Effector memory CD8-positive, alpha-beta T cell (primary cell): Measurements from ENCODE around the gene FDX1.

ENCODE experiments used
- ATAC-seq: fragments of 150-1000 bp; cut with Tn5 transposase; replicated peaks from 2 replicates; pipeline ENCODE4 v1.10.0; 2021; ENCODE audit warnings: mild to moderate bottlenecking, moderate library complexity
- DNase-seq, 3 experiments: peaks; one replicate each; pipeline ENCODE4 v3.0.0; 2021
- H3K27ac Mint-ChIP-seq, 2 donors: one replicate each; pipeline ENCODE4 v1.8.0; 2022; ENCODE audit warnings: mild to moderate bottlenecking in 2 of 2, mixed read lengths in 2 of 2, moderate library complexity in 2 of 2
- H3K27me3 Mint-ChIP-seq, 2 donors: one replicate each; pipeline ENCODE4 v1.8.0; 2022; ENCODE audit warnings: mixed read lengths in 2 of 2
- H3K36me3 Mint-ChIP-seq: one replicate; pipeline ENCODE4 v1.8.0; 2022; ENCODE audit warnings: mild to moderate bottlenecking, moderate library complexity, mixed read lengths; ENCODE audit not compliant: insufficient read depth
- H3K4me1 Mint-ChIP-seq, 2 donors: one replicate each; pipeline ENCODE4 v1.8.0; 2022; ENCODE audit warnings: low read depth in 2 of 2, mixed read lengths in 2 of 2
- H3K4me3 Mint-ChIP-seq, 2 donors: one replicate each; pipeline ENCODE4 v1.8.0; 2022; ENCODE audit warnings: mild to moderate bottlenecking in 2 of 2, mixed read lengths in 2 of 2, moderate library complexity in 2 of 2
- H3K9me3 Mint-ChIP-seq, 2 donors: one replicate each; pipeline ENCODE4 v1.8.0; 2022; ENCODE audit warnings: mixed read lengths in 2 of 2

Gene FDX1

DNA sequence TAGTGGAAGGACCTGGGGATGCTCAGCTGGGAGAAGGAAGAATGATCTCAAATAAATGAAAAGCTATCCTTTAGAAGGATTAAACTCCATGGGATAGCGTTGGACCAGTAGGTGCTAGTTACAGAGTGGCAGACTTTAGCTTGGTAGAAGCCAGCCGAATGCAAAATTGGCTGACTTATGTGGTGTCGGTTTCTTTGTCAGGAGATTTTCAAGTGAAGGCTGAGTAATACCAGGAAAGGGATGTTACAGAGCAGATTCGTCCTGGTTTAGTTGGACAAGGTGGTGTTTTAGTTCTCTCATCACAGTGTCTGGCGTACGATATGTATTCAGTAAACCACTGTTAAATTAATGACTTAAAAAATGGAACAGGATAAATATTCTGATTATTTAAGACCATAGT is 26.0 kb downstream of the FDX1 start:
- H3K4me1 Mint-ChIP-seq = peaks cover 31 to 57% of the 10 kb centered on the region in 2 donors
- peaks cover 22% of the 10 kb centered on the region for H3K36me3 Mint-ChIP-seq
- DNase-seq = no peak
- ATAC-seq = no peak
- H3K4me3 Mint-ChIP-seq = no peak overlapping the region
- H3K9me3 Mint-ChIP-seq = no peaks in the 10 kb centered on the region
- peak overlapping the region in 1 of 2 donors; percentile 5 for H3K27ac Mint-ChIP-seq
- H3K27me3 Mint-ChIP-seq = no peaks in the 10 kb centered on the region

DNA sequence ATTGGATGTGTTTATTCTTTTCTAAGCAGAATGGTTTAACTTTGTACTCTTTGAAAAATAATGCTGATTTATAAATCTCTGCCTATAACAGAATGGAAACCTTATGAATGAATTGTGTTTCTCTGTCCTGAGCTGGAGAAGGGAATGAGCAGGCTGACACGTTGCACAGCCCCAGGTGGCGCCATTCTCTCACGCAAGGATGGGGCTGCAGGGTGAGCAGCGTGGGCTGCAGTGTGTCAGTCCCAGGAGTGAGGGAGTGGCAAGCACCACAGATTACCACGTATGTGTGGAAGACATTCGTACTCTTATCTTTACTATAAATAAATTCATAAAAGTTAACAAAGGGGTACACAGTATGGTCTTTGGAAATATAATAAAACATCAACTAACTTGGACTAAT is 33.4 kb downstream of the FDX1 start:
- Mint-ChIP-seq H3K36me3 (peaks cover 30% of the 10 kb centered on the region), H3K27ac (peak overlapping the region in 1 of 2 donors; percentile 77), H3K27me3 (no peaks in the 10 kb centered on the region), H3K4me3 (no peak overlapping the region), H3K4me1 (peaks cover 2 to 8% of the 10 kb centered on the region in 2 donors), H3K9me3 (no peaks in the 10 kb centered on the region)
- ATAC-seq (peak; percentile 81), DNase-seq (peak; percentile 28 to 41 (median 32))

DNA sequence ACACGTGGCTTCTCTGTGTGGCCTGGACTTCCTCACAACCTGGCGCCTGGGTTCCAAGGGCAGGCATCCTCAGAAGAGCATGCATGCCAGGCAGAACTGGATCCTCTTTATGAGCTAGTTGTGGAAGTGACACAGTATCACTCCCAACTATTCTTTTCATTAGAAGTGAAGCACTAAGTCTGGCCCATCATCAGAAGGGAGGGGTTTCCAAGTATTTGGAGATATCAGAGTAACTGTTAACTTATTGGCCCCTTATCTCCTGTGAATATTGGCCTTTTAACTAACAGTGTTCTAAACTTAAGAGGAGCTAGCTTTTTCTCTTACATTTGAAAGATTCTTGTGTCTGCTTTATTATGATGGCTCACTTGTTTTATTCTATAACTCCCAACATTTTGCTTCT is 35.5 kb downstream of the FDX1 start:
- ATAC-seq = no peak
- no peak overlapping the region for H3K27ac Mint-ChIP-seq
- no peaks in the 10 kb centered on the region for H3K9me3 Mint-ChIP-seq
- no peaks in the 10 kb centered on the region for H3K27me3 Mint-ChIP-seq
- H3K4me1 Mint-ChIP-seq = peaks cover 2 to 6% of the 10 kb centered on the region in 2 donors
- peaks cover 29% of the 10 kb centered on the region for H3K36me3 Mint-ChIP-seq
- DNase-seq = no peak
- no peak overlapping the region for H3K4me3 Mint-ChIP-seq

DNA sequence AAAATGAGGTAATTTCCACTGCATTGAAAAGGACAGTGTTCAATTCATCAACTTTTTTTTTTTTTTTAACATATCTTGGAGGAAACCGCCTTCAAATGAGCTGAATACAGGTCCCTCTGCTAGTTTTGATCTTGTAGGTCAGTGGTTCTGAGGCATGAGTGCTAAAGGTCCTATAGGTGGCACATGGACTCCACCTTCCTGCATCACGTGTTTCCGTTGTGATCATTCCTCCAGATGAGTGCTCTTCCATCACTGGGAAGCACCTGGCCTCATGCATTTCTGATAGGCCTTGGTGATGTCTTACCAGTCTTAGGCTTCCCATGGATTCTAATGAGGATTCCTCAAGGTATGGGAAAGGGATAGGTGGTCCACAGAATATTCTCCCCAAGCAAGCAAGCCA is 37.8 kb downstream of the FDX1 start:
- DNase-seq = no peak
- ATAC-seq = no peak

DNA sequence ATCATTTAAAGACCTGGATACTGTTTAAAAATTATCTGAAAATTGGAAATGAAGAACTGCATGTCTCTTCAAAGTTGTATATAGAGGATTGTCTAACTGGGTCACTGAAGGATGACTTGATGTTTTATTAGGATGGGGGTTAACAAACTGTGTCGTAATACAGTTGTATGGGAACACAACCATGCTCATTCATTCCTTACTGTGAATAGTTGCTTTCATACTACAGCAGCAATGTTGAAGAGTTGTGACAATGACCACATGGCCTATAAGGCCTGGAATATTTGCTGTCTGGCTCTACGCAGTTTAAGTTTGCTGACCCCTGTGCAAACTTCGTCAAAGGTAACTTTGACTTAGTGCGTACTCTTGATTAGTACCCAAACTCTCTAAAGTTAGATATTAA is 38.4 kb downstream of the FDX1 start:
- no peak overlapping the region for H3K27ac Mint-ChIP-seq
- peaks cover 0 to 1% of the 10 kb centered on the region in 2 donors for H3K4me1 Mint-ChIP-seq
- no peak overlapping the region for H3K4me3 Mint-ChIP-seq
- H3K9me3 Mint-ChIP-seq = no peaks in the 10 kb centered on the region
- ATAC-seq (no peak), DNase-seq (no peak)
- no peaks in the 10 kb centered on the region for H3K27me3 Mint-ChIP-seq
- peaks cover 18% of the 10 kb centered on the region for H3K36me3 Mint-ChIP-seq

More for the DNA sequence above, 37.8 kb downstream of the FDX1 start:
- peaks cover 24% of the 10 kb centered on the region for H3K36me3 Mint-ChIP-seq
- no peak overlapping the region for H3K27ac Mint-ChIP-seq
- no peaks in the 10 kb centered on the region for H3K9me3 Mint-ChIP-seq
- peaks cover 0 to 2% of the 10 kb centered on the region in 2 donors for H3K4me1 Mint-ChIP-seq
- no peaks in the 10 kb centered on the region for H3K27me3 Mint-ChIP-seq
- H3K4me3 Mint-ChIP-seq = no peak overlapping the region

DNA sequence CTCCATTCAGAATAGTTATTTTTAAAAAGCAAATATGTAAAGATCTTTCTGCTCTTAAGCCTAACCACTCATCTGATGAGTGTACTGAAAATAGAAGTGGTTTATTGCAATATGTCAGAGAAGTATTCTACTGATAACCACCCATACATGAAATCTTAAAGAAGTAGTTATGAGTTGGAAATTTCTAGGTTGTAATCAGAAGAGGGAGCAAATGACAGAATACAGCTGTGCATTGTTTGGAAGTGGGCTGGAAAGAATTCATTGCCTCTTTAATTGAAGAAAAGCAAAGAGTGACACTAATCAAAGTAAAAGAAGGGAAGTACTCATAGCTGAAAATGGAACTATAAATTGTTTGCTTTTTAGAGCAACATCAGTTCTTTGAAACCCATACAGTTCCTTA is 39.4 kb downstream of the FDX1 start:
- Mint-ChIP-seq H3K4me3 (no peak overlapping the region), H3K27me3 (no peaks in the 10 kb centered on the region), H3K4me1 (no peaks in the 10 kb centered on the region), H3K27ac (no peak overlapping the region), H3K9me3 (no peaks in the 10 kb centered on the region), H3K36me3 (peaks cover 9% of the 10 kb centered on the region)
- ATAC-seq = no peak
- no peak for DNase-seq

DNA sequence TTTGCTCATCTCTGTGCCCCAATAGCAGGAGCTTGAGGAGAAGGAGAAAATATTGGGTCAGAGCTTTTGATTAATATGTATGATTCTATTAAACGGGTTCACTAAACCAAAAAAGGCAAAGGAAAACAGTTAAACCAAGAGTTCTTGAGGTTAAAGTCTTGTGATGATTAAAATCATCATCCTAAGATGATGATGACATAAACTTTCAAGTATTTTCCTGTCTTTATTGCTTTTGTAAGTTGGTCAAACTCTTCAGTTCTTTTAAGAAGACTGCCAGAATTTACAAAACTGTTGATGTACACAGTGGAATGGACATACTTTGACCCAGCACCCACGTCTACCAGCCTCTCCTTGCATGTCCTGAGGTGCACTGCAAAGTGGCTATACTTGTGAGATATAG is 41.0 kb downstream of the FDX1 start:
- no peak overlapping the region for H3K4me3 Mint-ChIP-seq
- no peaks in the 10 kb centered on the region for H3K4me1 Mint-ChIP-seq
- DNase-seq (no peak), ATAC-seq (no peak)
- H3K27me3 Mint-ChIP-seq = no peaks in the 10 kb centered on the region
- H3K36me3 Mint-ChIP-seq = peaks cover 3% of the 10 kb centered on the region
- H3K27ac Mint-ChIP-seq = no peak overlapping the region
- no peaks in the 10 kb centered on the region for H3K9me3 Mint-ChIP-seq

DNA sequence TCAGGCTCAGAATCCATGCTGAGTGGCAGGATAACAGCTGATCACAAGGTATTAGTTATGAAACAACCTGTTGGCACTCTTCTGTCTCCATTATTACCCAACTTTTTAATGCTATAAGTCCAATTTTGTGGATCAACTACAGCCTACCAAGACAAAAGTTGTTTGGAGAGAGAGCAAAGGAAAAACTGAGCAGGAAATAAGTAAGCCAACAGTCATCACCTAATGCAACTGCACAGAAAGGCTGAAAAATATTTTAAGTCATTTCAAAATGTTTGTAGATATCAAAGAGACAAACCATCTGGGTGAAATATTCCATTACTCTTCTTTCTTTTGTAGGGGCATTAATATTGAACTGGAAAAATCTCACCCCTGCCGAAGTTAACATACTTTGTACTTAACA is 41.6 kb downstream of the FDX1 start:
- no peak overlapping the region for H3K4me3 Mint-ChIP-seq
- no peaks in the 10 kb centered on the region for H3K4me1 Mint-ChIP-seq
- no peak overlapping the region for H3K27ac Mint-ChIP-seq
- peaks cover 3% of the 10 kb centered on the region for H3K36me3 Mint-ChIP-seq
- no peaks in the 10 kb centered on the region for H3K27me3 Mint-ChIP-seq
- DNase-seq = no peak
- ATAC-seq = no peak
- no peaks in the 10 kb centered on the region for H3K9me3 Mint-ChIP-seq

DNA sequence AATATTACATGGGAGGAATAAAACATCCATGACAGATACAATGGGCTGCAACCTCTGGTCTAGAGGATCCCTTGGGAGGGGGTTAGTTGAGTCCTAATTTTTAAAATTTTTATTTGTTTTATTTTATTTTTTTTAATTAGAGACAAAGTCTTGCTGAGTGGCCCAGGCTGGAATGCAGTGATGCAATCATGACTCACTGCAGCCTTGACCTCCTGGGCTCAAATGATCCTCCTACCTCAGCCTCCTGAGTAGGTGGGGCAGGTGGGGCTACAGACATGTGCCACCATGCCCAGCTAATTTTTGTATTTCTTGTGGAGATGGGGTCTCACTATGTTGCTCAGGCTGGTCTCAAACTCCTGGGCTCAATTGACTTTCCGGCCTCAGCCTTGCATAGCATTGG is 43.1 kb downstream of the FDX1 start:
- Mint-ChIP-seq H3K27me3 (no peaks in the 10 kb centered on the region), H3K27ac (no peak overlapping the region), H3K36me3 (peaks cover 3% of the 10 kb centered on the region), H3K4me3 (no peak overlapping the region), H3K9me3 (no peaks in the 10 kb centered on the region), H3K4me1 (peaks cover 0 to 3% of the 10 kb centered on the region in 2 donors)
- ATAC-seq (no peak), DNase-seq (no peak)

DNA sequence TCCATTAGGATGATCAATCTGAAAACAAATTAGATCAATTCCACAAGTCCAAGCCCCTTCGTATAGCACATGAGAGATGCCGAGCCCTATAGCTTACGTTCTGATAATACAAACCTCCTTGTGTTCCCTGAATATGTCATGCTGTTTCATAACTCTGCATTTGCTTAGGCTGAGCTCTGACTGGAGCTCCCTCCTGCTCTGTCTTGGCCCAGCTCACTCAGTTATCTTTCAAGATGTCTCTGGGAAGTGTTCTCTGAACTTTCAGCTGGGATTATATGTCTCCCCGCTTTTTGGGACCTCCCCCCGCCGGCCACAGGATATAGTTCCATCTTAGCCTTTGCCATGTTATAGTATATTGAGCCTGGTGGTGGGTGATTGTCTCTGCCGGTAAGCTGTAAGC is 44.0 kb downstream of the FDX1 start:
- Mint-ChIP-seq H3K4me3 (no peak overlapping the region), H3K27me3 (no peaks in the 10 kb centered on the region), H3K36me3 (peaks cover 3% of the 10 kb centered on the region), H3K27ac (peak overlapping the region in 1 of 2 donors; percentile 2), H3K9me3 (no peaks in the 10 kb centered on the region), H3K4me1 (peaks cover 0 to 3% of the 10 kb centered on the region in 2 donors)
- DNase-seq (no peak), ATAC-seq (no peak)

DNA sequence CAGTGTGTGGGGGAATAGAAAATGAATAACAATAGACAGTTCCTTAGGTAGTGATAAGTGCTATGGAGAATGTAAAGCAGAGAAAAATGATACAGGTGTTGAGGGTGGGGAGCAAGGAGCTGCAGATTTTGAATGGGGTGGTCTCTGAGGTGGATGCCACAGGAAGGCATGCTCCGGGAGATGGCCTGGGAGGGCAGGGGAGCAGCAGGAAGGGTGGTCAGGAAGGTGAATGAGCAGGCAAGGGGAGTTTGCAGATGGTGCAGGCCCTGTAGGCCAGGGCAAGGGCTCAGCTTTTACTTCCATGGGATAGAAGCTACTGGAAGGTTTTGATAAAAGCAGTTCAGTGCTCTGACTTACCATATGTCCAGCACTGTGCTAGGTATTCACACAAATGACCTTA is 44.8 kb downstream of the FDX1 start:
- Mint-ChIP-seq H3K27ac (peak overlapping the region in 1 of 2 donors; percentile 2), H3K9me3 (no peaks in the 10 kb centered on the region), H3K4me3 (no peak overlapping the region), H3K27me3 (no peaks in the 10 kb centered on the region), H3K36me3 (peaks cover 3% of the 10 kb centered on the region), H3K4me1 (peaks cover 5 to 9% of the 10 kb centered on the region in 2 donors)
- ATAC-seq (no peak), DNase-seq (no peak)

DNA sequence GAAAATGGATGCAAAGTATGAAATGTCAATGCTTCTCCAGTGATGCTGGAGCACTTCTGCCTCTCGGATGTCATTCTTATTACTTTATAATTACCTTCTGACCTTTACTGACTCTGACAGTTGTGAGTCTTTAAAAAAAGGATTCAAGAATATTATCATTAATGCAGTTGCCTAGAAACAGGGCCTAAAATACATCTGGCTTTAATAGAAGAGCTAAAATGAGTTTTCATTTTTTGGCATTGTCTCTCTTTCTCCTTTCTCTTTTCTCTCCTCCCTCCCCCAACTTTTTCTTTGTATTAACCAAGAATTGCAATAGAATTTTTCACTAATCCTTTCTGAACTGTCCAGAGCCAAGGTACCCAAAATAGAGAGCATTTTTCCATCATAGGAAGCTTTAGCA is 45.9 kb downstream of the FDX1 start:
- no peak for DNase-seq
- Mint-ChIP-seq H3K9me3 (no peaks in the 10 kb centered on the region), H3K36me3 (peaks cover 3% of the 10 kb centered on the region), H3K27me3 (no peaks in the 10 kb centered on the region), H3K27ac (no peak overlapping the region), H3K4me1 (peaks cover 5 to 10% of the 10 kb centered on the region in 2 donors), H3K4me3 (no peak overlapping the region)
- no peak for ATAC-seq

DNA sequence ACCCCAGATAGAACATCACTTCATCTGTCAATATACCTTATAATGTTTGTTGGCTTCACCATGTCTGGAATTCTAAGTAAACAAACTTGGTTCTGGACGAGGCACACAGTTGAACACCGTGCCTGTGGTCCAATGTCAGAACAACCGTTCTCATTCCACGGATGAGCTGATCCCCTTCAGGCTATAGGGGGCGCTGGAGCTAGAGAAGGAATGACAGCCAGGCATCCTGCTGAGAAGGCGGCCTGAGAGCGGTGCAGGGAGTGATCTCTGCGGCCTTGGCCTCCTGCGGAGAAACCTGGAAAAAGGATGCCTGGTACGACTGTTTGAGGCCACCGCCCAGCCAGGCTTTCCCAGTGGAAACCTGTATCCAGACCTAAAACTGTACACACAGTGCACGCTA is 48.7 kb downstream of the FDX1 start:
- ATAC-seq = no peak
- peaks cover 5 to 10% of the 10 kb centered on the region in 2 donors for H3K4me1 Mint-ChIP-seq
- no peak for DNase-seq
- H3K27me3 Mint-ChIP-seq = no peaks in the 10 kb centered on the region
- no peaks in the 10 kb centered on the region for H3K9me3 Mint-ChIP-seq
- no peaks in the 10 kb centered on the region for H3K36me3 Mint-ChIP-seq
- no peak overlapping the region for H3K4me3 Mint-ChIP-seq
- no peak overlapping the region for H3K27ac Mint-ChIP-seq

DNA sequence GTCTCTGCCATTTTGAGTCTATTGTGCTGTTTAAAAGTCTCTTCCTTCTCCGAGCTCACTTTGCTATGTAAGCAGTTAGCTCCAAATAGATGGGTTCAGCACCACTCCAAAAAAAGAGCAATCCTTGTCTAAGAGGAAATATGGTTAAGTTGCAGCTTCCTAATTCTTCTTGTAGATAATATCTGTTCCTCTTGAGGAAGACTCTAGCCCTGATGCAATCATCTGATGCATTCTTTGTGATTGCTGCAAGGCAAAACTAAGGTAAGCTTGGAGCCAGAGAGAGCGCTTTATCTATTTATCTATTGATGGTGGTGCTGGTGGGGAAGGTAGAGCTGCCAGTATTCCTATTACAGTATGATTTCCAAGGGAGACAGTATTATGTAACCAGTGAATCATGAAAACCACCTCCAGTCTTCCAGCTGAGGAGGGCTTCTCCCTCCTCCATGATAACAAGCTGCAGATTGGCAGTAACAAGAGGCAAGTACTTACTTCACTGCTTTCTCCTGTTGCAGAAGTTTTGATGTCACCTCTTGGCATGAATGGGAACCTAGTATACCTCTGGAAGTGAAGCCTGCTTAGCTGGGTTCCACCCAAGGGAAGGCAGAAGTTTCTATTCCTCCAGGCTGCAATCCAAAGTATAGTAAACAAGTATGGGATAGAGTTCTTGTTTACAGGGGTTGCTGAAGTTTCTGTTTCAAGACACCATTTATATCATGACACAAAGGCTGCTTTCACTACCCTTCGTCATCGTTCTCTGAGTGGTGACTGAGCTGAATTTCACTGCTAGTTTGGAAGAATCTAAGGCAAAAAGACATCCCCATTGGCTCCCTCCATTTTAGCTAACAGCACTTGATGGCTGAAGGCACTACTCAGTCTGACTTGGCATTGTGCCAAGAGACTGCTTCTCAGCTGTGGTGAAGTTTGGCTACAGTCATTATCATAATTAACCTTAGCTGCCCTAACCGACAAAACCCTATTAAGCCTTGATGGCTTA is 49.7 kb downstream of the FDX1 start:
- DNase-seq (no peak), ATAC-seq (no peak)
- Mint-ChIP-seq H3K9me3 (no peaks in the 10 kb centered on the region), H3K27me3 (no peaks in the 10 kb centered on the region), H3K27ac (peak overlapping the region in 1 of 2 donors; percentile 72), H3K4me1 (peaks cover 5 to 10% of the 10 kb centered on the region in 2 donors), H3K36me3 (no peaks in the 10 kb centered on the region), H3K4me3 (no peak overlapping the region)
